HepG2 (cell line): ENCODE results near the gene PDS5B.

ENCODE experiments used
- CTCF ChIP-seq: sonication (generic); formaldehyde crosslinking; IDR thresholded peaks from 2 replicates; pipeline ENCODE4 v1.5.0; 2020; ENCODE audit warnings: mild to moderate bottlenecking, missing genetic modification reagents, moderate library complexity
- RAD51 ChIP-seq: fragments of 450-650 bp; IDR thresholded peaks from 2 replicates; pipeline ENCODE4 v1.6.1; 2016; ENCODE audit warnings: borderline replicate concordance
- YY1 ChIP-seq: IDR thresholded peaks from 2 replicates; pipeline ENCODE4 v1.6.1; 2011; ENCODE audit warnings: low read length, low read depth, moderate library complexity, mild to moderate bottlenecking; ENCODE audit not compliant: insufficient read depth, insufficient replicate concordance
- ZBTB49 ChIP-seq: sonication (generic); formaldehyde crosslinking; IDR thresholded peaks from 2 replicates; pipeline ENCODE4 v1.4.0; 2020; ENCODE audit warnings: missing genetic modification reagents, borderline replicate concordance

GRCh38 chr13:32636711-32637110 lies 50.5 kb downstream of the PDS5B start:
- no peak for TF ChIP-seq CTCF (CRISPR knock-in tag)
- TF ChIP-seq ZBTB49 (CRISPR knock-in tag) = no peak
- no peak for TF ChIP-seq RAD51
- no peak for TF ChIP-seq YY1
